OCI-LY1 (cell line): ENCODE data around the gene MTSS2.

ENCODE experiments used
- H2AFZ ChIP-seq: fragments of 200-600 bp; sonication (generic), shearing (Covaris generic); 2 replicates; pipeline ENCODE4 v1.6.0; 2014; ENCODE audit warnings: antibody characterized with exemption, mild to moderate bottlenecking, low read length
- H3F3A ChIP-seq: fragments of 200-600 bp; sonication (generic), shearing (Covaris generic); 2 replicates; pipeline ENCODE4 v1.6.0; 2014; ENCODE audit warnings: mild to moderate bottlenecking, antibody characterized with exemption, low read length, moderate library complexity; ENCODE audit not compliant: insufficient read depth
- H3K27ac ChIP-seq: fragments of 200-600 bp; sonication (generic); 2 replicates; pipeline ENCODE4 v1.5.1; 2014; ENCODE audit warnings: low read length, mixed run types, mild to moderate bottlenecking, low read depth; ENCODE audit not compliant: poor library complexity, severe bottlenecking
- H3K27me3 ChIP-seq: fragments of 200-600 bp; sonication (generic); 2 replicates; pipeline ENCODE4 v1.6.0; 2014; ENCODE audit warnings: antibody characterized with exemption, mild to moderate bottlenecking, low read length, moderate library complexity; ENCODE audit not compliant: insufficient read depth
- H3K36me3 ChIP-seq: fragments of 200-600 bp; sonication (generic); 2 replicates; pipeline ENCODE4 v1.6.1; 2014; ENCODE audit warnings: mild to moderate bottlenecking, antibody characterized with exemption, low read length, moderate library complexity, mixed read lengths; ENCODE audit not compliant: insufficient read depth
- H3K4me1 ChIP-seq: fragments of 200-600 bp; sonication (generic); 2 replicates; pipeline ENCODE4 v1.5.1; 2014; ENCODE audit warnings: mild to moderate bottlenecking, low read length, moderate library complexity; ENCODE audit not compliant: insufficient read depth, severe bottlenecking
- H3K4me2 ChIP-seq: fragments of 200-600 bp; sonication (generic), shearing (Covaris generic); 2 replicates; pipeline ENCODE4 v1.6.1; 2014; ENCODE audit warnings: low read length
- H3K4me3 ChIP-seq: fragments of 200-600 bp; sonication (generic); 2 replicates; pipeline ENCODE4 v1.5.1; 2014; ENCODE audit warnings: low read length, low read depth, mild to moderate bottlenecking, mixed read lengths; ENCODE audit not compliant: poor library complexity, severe bottlenecking
- H3K79me2 ChIP-seq: fragments of 200-600 bp; shearing (Covaris generic); 2 replicates; pipeline ENCODE4 v1.6.1; 2016; ENCODE audit warnings: mixed run types, low read length, mixed read lengths; ENCODE audit not compliant: insufficient read depth
- H3K9ac ChIP-seq: fragments of 200-600 bp; sonication (generic), shearing (Covaris generic); 2 replicates; pipeline ENCODE4 v1.6.1; 2014; ENCODE audit warnings: mild to moderate bottlenecking, low read length, mixed read lengths
- H3K9me2 ChIP-seq: fragments of 200-600 bp; sonication (generic), shearing (Covaris generic); 2 replicates; pipeline ENCODE4 v1.6.1; 2014; ENCODE audit warnings: low read depth, mild to moderate bottlenecking, low read length, mixed read lengths
- H3K9me3 ChIP-seq: fragments of 200-600 bp; shearing (Covaris generic); 2 replicates; pipeline ENCODE4 v1.6.1; 2014; ENCODE audit warnings: low read length, mixed read lengths
- H4K20me1 ChIP-seq: fragments of 200-600 bp; sonication (generic), shearing (Covaris generic); 2 replicates; pipeline ENCODE4 v1.6.0; 2016; ENCODE audit warnings: mild to moderate bottlenecking, low read length; ENCODE audit not compliant: insufficient read depth
- EZH2 ChIP-seq: fragments of 200-600 bp; sonication (generic), shearing (Covaris generic); IDR thresholded peaks from 2 replicates; pipeline ENCODE4 v1.8.0; 2017; ENCODE audit warnings: borderline replicate concordance, mixed run types, mild to moderate bottlenecking, antibody characterized with exemption, low read length, moderate library complexity, mixed read lengths
- TF ChIP-seq, protein P1 (sequence below): fragments of 200-600 bp; sonication (generic), shearing (Covaris generic); IDR thresholded peaks from 2 replicates; pipeline ENCODE4 v1.5.1; 2017; ENCODE audit warnings: mild to moderate bottlenecking, antibody characterized with exemption, low read length, moderate library complexity, mixed read lengths

Gene MTSS2

DNA sequence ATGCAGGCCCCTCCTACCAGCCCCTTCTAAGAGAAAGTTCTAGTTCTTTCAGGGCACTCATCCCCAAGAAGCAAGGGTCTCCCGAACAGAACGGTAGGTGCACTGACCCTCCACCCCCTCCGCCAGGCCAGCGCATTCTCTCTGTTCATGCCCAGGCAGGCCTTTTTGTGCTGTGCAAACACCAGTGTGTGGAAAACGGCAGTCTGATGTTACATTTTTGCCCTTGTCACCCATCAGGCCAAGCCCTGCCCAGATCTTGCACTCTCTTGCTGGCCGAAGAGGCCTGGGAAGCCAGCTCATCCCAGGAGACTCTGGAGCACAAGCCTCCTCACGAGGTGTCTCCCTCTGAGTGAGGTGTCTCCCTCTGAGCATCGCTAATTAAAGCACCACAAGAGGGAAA lies 16.1 kb upstream of the MTSS2 start:
- no peaks in the 10 kb centered on the region for H3K79me2 ChIP-seq
- H3K36me3 ChIP-seq: no peaks in the 10 kb centered on the region; the same call in 1 of the 2 replicates
- no peak overlapping the region for H2AFZ ChIP-seq
- no peaks in the 10 kb centered on the region for H4K20me1 ChIP-seq
- no peak overlapping the region for H3K4me3 ChIP-seq
- TF ChIP-seq EZH2: no peak
- TF ChIP-seq, protein P1, sequence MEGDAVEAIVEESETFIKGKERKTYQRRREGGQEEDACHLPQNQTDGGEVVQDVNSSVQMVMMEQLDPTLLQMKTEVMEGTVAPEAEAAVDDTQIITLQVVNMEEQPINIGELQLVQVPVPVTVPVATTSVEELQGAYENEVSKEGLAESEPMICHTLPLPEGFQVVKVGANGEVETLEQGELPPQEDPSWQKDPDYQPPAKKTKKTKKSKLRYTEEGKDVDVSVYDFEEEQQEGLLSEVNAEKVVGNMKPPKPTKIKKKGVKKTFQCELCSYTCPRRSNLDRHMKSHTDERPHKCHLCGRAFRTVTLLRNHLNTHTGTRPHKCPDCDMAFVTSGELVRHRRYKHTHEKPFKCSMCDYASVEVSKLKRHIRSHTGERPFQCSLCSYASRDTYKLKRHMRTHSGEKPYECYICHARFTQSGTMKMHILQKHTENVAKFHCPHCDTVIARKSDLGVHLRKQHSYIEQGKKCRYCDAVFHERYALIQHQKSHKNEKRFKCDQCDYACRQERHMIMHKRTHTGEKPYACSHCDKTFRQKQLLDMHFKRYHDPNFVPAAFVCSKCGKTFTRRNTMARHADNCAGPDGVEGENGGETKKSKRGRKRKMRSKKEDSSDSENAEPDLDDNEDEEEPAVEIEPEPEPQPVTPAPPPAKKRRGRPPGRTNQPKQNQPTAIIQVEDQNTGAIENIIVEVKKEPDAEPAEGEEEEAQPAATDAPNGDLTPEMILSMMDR: no peak
- H3K9me2 ChIP-seq: no peaks in the 10 kb centered on the region
- no peaks in the 10 kb centered on the region for H3K9me3 ChIP-seq
- H3F3A ChIP-seq: no peaks in the 10 kb centered on the region
- H3K4me2 ChIP-seq: no peak overlapping the region
- no peaks in the 10 kb centered on the region for H3K4me1 ChIP-seq
- H3K27ac ChIP-seq: no peak overlapping the region
- no peaks in the 10 kb centered on the region for H3K27me3 ChIP-seq
- H3K9ac ChIP-seq: no peak overlapping the region

DNA sequence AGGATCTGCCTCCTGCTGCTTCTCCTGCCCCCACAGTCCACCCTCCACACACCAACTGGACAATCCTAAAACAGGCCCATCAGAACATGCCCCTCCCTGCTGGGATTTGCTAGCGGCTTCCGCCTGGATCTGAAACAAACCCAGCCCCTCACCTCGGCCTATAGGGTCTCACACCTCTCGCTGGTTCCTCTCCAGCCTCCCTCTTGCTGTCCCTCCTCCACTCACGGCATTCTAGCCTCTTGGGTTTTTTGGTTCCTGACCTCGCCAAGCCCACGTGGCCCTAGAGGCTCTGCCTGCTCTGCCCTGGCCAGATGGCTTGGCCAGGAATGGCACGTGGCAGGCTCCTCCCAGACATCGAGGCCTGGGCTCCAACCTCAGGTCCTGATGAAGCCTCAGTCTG lies 15.7 kb upstream of the MTSS2 start:
- Histone ChIP-seq H3F3A (no peaks in the 10 kb centered on the region), H3K79me2 (no peaks in the 10 kb centered on the region), H2AFZ (no peak overlapping the region), H4K20me1 (no peaks in the 10 kb centered on the region), H3K4me2 (no peak overlapping the region), H3K27ac (no peak overlapping the region), H3K4me1 (no peaks in the 10 kb centered on the region), H3K4me3 (no peak overlapping the region), H3K36me3 (no peaks in the 10 kb centered on the region; the same call in 1 of the 2 replicates), H3K9ac (no peak overlapping the region), H3K9me2 (no peaks in the 10 kb centered on the region), H3K9me3 (no peaks in the 10 kb centered on the region), H3K27me3 (no peaks in the 10 kb centered on the region)
- TF ChIP-seq EZH2: no peak
- TF ChIP-seq, protein P1: no peak

DNA sequence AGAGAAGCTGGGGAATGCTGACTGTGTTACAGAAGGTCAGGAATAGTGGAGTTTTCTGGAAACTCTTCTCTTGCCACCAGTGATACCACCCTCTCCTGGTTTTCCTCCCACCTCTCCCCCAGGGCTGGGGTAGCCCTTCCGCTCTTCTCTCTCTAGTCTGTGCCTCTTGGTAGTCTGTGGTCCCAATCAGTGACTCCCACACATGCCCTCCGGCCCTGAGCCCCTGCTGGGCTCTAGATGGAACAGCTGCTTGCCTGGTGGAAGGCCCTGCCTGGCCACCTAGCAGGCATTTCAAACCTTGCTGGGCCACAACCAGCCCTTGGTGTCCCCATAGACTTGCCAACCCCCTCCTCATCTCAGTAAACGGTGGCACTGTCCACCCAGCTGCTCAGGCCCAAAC lies 15.2 kb upstream of the MTSS2 start:
- no peaks in the 10 kb centered on the region for H3K4me1 ChIP-seq
- no peaks in the 10 kb centered on the region for H3K79me2 ChIP-seq
- no peak overlapping the region for H3K4me3 ChIP-seq
- H2AFZ ChIP-seq: no peak overlapping the region
- H3K9ac ChIP-seq: no peak overlapping the region
- no peaks in the 10 kb centered on the region for H3K9me2 ChIP-seq
- no peak overlapping the region for H3K4me2 ChIP-seq
- no peak for TF ChIP-seq EZH2
- TF ChIP-seq, protein P1: no peak
- no peaks in the 10 kb centered on the region for H3K9me3 ChIP-seq
- H3K27me3 ChIP-seq: no peaks in the 10 kb centered on the region
- no peaks in the 10 kb centered on the region for H3F3A ChIP-seq
- no peak overlapping the region for H3K27ac ChIP-seq
- no peaks in the 10 kb centered on the region for H4K20me1 ChIP-seq
- no peaks in the 10 kb centered on the region; the same call in 1 of the 2 replicates for H3K36me3 ChIP-seq
